Left lung (tissue), 10 donors: ENCODE measurements around the gene IL17B. TPM values are rescaled to one million over a fixed set of nuclear protein-coding genes. Genes with fewer than 3 reads are reported as not detected.

Experiments
- ATAC-seq: fragments of 200-7000 bp; cut with Tn5 transposase; one replicate; pipeline ENCODE4 v1.9.1; 2020; ENCODE audit warnings: moderate library complexity
- DNase-seq, 4 donors: peaks; one replicate each; pipeline ENCODE4 v3.0.0-alpha.2; 2013 to 2020
- H3K27ac ChIP-seq, 2 donors: fragments of 200-600 bp; sonication (generic) in 1 of 2; one replicate each; pipeline versions ENCODE4 v1.5.0 to v1.8.0; 2020 to 2021
- H3K27me3 ChIP-seq, 2 donors: fragments of 200-600 bp; sonication (generic) in 1 of 2; one replicate each; pipeline versions ENCODE4 v1.5.0 to v1.8.0; 2020 to 2021
- H3K36me3 ChIP-seq, 2 donors: fragments of 200-600 bp; sonication (generic) in 1 of 2; one replicate each; pipeline versions ENCODE4 v1.5.0 to v1.8.0; 2020 to 2021
- H3K4me1 ChIP-seq, 2 donors: fragments of 200-600 bp; one replicate each; pipeline ENCODE4 v1.8.0; 2021
- H3K4me3 ChIP-seq, 2 donors: fragments of 200-600 bp; sonication (generic) in 1 of 2; one replicate each; pipeline versions ENCODE4 v1.5.0 to v1.8.0; 2020 to 2021; ENCODE audit warnings: mild to moderate bottlenecking in 1 of 2
- H3K9me3 ChIP-seq, 2 donors: fragments of 200-600 bp; sonication (generic) in 1 of 2; one replicate each; pipeline versions ENCODE4 v1.5.0 to v1.8.0; 2020 to 2021
- intact Hi-C, 2 donors: fragments of 100-400 bp; cut with DNase I; formaldehyde crosslinking; loops; one replicate each; pipeline versions ENCODE4 v1.11.2 to v1.14.2; 2022
- polyA plus RNA-seq, 6 donors: library from polyadenylated mRNA; unstranded; fragments of 120-200 nt; gene quantifications; one replicate each; pipeline ENCODE4 v1.2.1, GENCODE V29; 2013; ENCODE audit not compliant: insufficient read length in 6 of 6
- total RNA-seq, 2 donors: library from RNA; stranded (reverse); fragmentation: NEBNext Ultra II Directional; extraction: Animal tissue kit (Norgen Biotek cat#: 25700); gene quantifications; one replicate each; pipeline ENCODE4 v1.2.1, GENCODE V29; 2021
- TF ChIP-seq, protein P1 (sequence below), 2 donors: fragments of 200-600 bp; sonication (generic) in 1 of 2; IDR thresholded peaks; one replicate each; pipeline versions ENCODE4 v1.5.0 to v1.8.0; 2021; ENCODE audit warnings: antibody characterized with exemption in 2 of 2
- donor health status: DM: no; HTN: yes; CAD: no.
- donor health status: DM: no; HTN: no; CAD: no.

Gene IL17B
- total and polyA plus RNA-seq, 8 donors, result 0.42 to 1.9 (median 1.4) TPM; not detected in 1

DNA sequence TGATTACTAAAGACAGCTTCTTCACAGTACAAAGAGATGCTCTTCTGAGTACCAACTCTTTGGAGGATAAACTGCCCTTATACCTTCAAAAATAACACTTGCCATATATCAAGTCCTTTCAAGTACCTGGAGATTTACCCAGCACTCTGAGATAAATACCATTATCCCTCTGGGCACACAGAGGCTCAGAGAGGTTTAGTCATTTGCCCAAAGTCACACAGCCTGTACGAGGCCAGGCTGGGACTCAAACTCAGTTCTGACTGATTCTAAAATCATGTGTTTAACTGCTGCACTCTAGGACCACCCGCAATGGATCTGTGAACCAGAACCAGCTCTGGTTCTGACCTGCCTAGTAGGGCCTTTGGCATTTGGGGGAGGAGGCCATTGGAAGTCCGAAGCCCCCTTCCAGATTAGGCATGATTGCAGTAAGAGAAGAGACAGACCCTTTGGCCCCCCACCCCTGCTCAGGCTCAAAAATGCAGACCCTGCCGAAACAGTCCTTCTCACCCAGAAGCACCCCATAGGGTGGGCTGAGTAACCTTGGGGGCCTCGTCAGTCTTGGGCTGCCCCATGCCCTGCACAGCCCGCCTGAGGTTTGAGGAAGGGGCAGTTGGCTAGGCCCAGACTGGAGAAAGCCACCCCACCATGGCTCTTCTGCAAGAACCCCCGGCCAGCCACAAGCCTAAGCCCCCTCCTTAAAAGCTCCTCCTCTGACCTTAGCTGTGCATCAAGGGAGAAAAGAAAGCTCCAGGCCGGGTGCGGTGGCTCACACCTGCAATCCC lies 32.8 kb upstream of the IL17B start:
- intact Hi-C loops, result no loop called here
- ATAC-seq, result no peak
- Histone ChIP-seq H3K36me3 (no peaks in the 10 kb centered on the region), H3K4me1 (peaks cover 5% of the 10 kb centered on the region in 2 donors), H3K27ac (peak overlapping the region; percentile 26 to 41), H3K27me3 (no peaks in the 10 kb centered on the region), H3K4me3 (peak overlapping the region in 1 of 2 donors; percentile 44), H3K9me3 (no peaks in the 10 kb centered on the region)
- no peak for DNase-seq
- TF ChIP-seq, protein P1, sequence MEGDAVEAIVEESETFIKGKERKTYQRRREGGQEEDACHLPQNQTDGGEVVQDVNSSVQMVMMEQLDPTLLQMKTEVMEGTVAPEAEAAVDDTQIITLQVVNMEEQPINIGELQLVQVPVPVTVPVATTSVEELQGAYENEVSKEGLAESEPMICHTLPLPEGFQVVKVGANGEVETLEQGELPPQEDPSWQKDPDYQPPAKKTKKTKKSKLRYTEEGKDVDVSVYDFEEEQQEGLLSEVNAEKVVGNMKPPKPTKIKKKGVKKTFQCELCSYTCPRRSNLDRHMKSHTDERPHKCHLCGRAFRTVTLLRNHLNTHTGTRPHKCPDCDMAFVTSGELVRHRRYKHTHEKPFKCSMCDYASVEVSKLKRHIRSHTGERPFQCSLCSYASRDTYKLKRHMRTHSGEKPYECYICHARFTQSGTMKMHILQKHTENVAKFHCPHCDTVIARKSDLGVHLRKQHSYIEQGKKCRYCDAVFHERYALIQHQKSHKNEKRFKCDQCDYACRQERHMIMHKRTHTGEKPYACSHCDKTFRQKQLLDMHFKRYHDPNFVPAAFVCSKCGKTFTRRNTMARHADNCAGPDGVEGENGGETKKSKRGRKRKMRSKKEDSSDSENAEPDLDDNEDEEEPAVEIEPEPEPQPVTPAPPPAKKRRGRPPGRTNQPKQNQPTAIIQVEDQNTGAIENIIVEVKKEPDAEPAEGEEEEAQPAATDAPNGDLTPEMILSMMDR (IDR thresholded peaks at IDR 0.05), result no peak

DNA sequence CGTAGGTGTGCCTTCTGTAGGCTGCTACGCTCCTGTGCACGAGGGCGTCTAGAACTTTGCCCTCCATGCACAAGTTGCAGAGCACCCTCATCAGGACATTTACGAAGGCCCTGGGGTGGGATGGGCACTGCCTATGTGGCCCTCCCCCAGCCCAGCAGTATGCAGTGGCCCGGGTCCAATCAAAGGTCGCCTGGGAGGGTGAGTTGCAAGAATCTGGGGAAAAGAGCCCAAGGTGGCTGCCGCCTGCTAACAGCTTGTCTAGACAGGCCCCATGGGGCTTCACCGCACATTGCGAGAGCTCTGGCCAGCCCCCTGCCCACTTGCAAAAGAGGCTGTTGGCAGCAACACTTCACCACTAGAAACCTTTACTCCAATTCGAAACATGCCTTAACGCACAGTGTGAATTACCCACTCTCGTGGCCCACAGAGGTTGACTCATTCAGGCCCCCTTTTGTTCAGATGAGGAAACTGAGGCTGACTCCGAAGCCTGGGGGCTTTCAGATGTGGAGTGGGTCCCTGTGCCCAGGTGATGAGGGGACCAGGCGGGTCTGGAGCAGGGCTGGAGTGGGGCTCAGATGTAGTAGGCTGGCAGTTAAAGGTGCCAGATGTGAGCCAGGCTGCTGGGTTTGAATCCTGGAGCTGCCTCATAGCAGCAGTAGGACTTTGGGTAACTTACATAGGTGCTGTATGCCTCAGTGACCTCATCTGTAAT lies 31.8 kb upstream of the IL17B start:
- H3K4me1 ChIP-seq, result peaks cover 0 to 3% of the 10 kb centered on the region in 2 donors

GRCh38 chr5:149410071-149410470 lies 31.0 kb upstream of the IL17B start:
- TF ChIP-seq, protein P1 (IDR thresholded peaks at IDR 0.05), result no peak
- Histone ChIP-seq H3K4me1 (peaks cover 0 to 3% of the 10 kb centered on the region in 2 donors), H3K36me3 (no peaks in the 10 kb centered on the region), H3K9me3 (no peaks in the 10 kb centered on the region), H3K27ac (peak overlapping the region; percentile 18 to 79), H3K27me3 (no peaks in the 10 kb centered on the region), H3K4me3 (peak overlapping the region; percentile 35 to 44)
- intact Hi-C loops, result no loop called here
- ATAC-seq (no peak), DNase-seq (no peak)

More for the DNA sequence above, 31.8 kb upstream of the IL17B start:
- TF ChIP-seq, protein P1 (IDR thresholded peaks at IDR 0.05), result no peak
- Histone ChIP-seq H3K9me3 (no peaks in the 10 kb centered on the region), H3K27ac (peak overlapping the region in 1 of 2 donors; percentile 2), H3K36me3 (no peaks in the 10 kb centered on the region), H3K4me3 (peak overlapping the region in 1 of 2 donors; percentile 44), H3K27me3 (no peaks in the 10 kb centered on the region)
- no peak for DNase-seq
- ATAC-seq, result no peak
- intact Hi-C loops, result no loop called here

GRCh38 chr5:149409268-149409948 lies 30.3 kb upstream of the IL17B start:
- H3K27ac ChIP-seq, result peak overlapping the region; percentile 18 to 79
- intact Hi-C loops, result no loop called here
- DNase-seq (no peak), ATAC-seq (no peak)
- H3K36me3 ChIP-seq, result no peaks in the 10 kb centered on the region
- H3K9me3 ChIP-seq, result no peaks in the 10 kb centered on the region
- H3K4me1 ChIP-seq, result peaks cover 0 to 3% of the 10 kb centered on the region in 2 donors
- peak overlapping the region; percentile 35 to 44 for H3K4me3 ChIP-seq
- no peaks in the 10 kb centered on the region for H3K27me3 ChIP-seq
- TF ChIP-seq, protein P1 (IDR thresholded peaks at IDR 0.05), result no peak
